ENCODE data around the gene WNT3A.

The WNT3A gene

GRCh38 chr1:228000416-228000815 is 6.4 kb upstream of the WNT3A start:
- no peak for DNase-seq

GRCh38 chr1:228000836-228001563 is 5.8 kb upstream of the WNT3A start:
- DNase-seq = no peak

- DNase-seq = no peak
Observed at GRCh38 chr1:228001738-228002535, 4.9 kb upstream of the WNT3A start.

- no peak for DNase-seq
Observed at GRCh38 chr1:228002792-228003191, 4.0 kb upstream of the WNT3A start.

GRCh38 chr1:228003461-228004330 is 3.1 kb upstream of the WNT3A start:
- no peak for DNase-seq

- no peak for DNase-seq
Observed at GRCh38 chr1:228004331-228004855, 2.4 kb upstream of the WNT3A start.

GRCh38 chr1:228004856-228005462 is 1.8 kb upstream of the WNT3A start:
- DNase-seq = no peak

- no peak for DNase-seq
Observed at GRCh38 chr1:228005511-228006033, 1.2 kb upstream of the WNT3A start.

- DNase-seq = no peak
Observed at GRCh38 chr1:228006034-228006785, 588 bp upstream of the WNT3A start.

- DNase-seq = no peak
Observed at GRCh38 chr1:228007049-228007800, 427 bp downstream of the WNT3A start.

- DNase-seq = no peak
Observed at GRCh38 chr1:228007801-228008341, 1.1 kb downstream of the WNT3A start.

GRCh38 chr1:228008391-228009115 is 1.8 kb downstream of the WNT3A start:
- no peak for DNase-seq

- DNase-seq = no peak
Observed at GRCh38 chr1:228009116-228009827, 2.5 kb downstream of the WNT3A start.

GRCh38 chr1:228009828-228010775 is 3.3 kb downstream of the WNT3A start:
- DNase-seq = no peak

- no peak for DNase-seq
Observed at GRCh38 chr1:228010921-228011320, 4.1 kb downstream of the WNT3A start.

- no peak for DNase-seq
Observed at GRCh38 chr1:228011721-228012311, 5.0 kb downstream of the WNT3A start.

- no peak for DNase-seq
Observed at GRCh38 chr1:228012555-228012954, 5.8 kb downstream of the WNT3A start.

All from NCI-H748 treated with DMSO at 0.1 percent for 48 hours (cell line).